Measurements from ENCODE around the gene PEAK1. TPM values are rescaled to one million over a fixed set of nuclear protein-coding genes. Genes with fewer than 3 reads are reported as not detected.

Gene PEAK1
- total RNA-seq, 1 donor from 2014 or later = 75.2 TPM

DNA sequence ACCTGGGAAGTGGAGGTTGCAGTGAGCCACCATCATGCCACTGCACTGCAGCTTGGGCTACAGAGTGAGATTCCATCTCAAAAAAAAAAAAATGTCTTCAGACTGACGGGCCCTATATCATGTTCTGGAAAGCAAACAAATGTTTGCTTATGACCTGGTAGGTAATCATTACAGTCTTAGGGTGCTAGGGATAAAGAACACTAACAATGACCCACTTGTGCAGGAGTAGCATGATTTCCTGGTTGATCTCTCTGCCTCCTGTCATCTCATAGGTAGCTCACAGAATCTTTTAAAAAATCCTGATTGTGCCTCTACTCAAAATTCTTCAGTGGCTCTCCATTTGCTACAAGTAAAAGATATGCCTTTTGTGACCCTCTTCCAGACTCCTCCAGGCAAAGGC, 274.5 kb downstream of the PEAK1 start:
- TF ChIP-seq, protein P1, sequence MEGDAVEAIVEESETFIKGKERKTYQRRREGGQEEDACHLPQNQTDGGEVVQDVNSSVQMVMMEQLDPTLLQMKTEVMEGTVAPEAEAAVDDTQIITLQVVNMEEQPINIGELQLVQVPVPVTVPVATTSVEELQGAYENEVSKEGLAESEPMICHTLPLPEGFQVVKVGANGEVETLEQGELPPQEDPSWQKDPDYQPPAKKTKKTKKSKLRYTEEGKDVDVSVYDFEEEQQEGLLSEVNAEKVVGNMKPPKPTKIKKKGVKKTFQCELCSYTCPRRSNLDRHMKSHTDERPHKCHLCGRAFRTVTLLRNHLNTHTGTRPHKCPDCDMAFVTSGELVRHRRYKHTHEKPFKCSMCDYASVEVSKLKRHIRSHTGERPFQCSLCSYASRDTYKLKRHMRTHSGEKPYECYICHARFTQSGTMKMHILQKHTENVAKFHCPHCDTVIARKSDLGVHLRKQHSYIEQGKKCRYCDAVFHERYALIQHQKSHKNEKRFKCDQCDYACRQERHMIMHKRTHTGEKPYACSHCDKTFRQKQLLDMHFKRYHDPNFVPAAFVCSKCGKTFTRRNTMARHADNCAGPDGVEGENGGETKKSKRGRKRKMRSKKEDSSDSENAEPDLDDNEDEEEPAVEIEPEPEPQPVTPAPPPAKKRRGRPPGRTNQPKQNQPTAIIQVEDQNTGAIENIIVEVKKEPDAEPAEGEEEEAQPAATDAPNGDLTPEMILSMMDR (IDR thresholded peaks at IDR 0.05; ENCODE audit: borderline replicate concordance) = no peak
- Histone ChIP-seq H3K9me3 (replicated peaks) (peaks cover 22% of the 10 kb centered on the region), H3K36me3 (peaks cover 32% of the 10 kb centered on the region), H3K4me3 (no peak overlapping the region), H3K27ac (replicated peaks) (peak overlapping the region; percentile 32), H3K27me3 (ENCODE audit: low read depth) (no peaks in the 10 kb centered on the region), H3K4me1 (peaks cover 6% of the 10 kb centered on the region)
- DNase-seq = no peak
- intact Hi-C loops (cut with micrococcal nuclease) = no loop called here

DNA sequence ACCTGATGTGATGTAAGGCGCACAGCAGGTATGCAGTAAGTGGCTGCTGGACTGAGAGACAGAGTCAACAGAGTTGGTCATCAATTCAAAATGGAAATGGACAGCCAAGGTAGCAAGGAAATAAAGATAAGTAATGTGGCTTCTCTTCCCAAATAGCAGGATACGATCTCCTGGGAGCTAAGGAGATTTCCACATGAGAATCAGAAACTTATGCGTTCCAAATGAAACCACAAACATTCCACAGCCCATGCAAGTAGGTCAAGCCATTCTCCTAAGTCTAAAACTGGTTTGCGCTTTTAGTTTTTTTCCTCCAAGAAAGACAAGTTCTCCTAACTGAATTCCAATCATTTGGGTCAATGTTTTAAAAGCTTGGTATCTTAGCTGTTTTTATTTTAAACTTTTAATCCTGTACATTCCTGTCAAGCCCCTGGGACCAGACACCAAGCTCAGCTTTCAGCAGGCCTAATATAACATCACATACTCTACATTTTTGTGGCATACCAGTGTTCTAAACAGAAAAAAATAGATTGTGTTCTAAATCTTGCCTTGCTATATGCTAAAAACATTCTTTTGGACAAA, 275.3 kb downstream of the PEAK1 start:
- Histone ChIP-seq H3K4me1 (peaks cover 6% of the 10 kb centered on the region), H3K9me3 (replicated peaks) (peaks cover 28% of the 10 kb centered on the region), H3K36me3 (peaks cover 36% of the 10 kb centered on the region), H3K27me3 (ENCODE audit: low read depth) (no peaks in the 10 kb centered on the region), H3K27ac (replicated peaks) (peak overlapping the region; percentile 60), H3K4me3 (no peak overlapping the region)
- TF ChIP-seq, protein P1 (IDR thresholded peaks at IDR 0.05; ENCODE audit: borderline replicate concordance) = no peak
- intact Hi-C loops (cut with micrococcal nuclease) = no loop called here
- DNase-seq = no peak

DNA sequence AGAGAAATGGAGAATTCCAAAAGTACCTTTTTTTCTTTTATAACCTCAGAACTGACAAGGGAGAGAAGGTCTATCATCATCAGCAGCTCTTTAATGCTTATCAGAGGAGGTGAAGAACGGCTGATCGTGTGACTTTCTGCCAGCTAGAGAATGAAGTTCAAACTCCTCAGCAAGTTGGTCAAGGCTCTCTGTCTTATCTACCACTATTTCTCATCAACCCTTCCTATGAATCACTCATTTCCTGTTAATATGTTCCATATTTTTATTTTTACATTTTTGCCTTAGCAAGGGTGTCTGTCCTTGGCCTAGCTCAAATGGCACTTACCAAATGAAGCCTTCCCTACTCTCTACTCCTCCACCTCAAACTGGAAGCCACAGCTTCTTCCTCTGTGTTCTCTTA, 275.9 kb downstream of the PEAK1 start:
- H3K4me3 ChIP-seq = no peak overlapping the region

DNA sequence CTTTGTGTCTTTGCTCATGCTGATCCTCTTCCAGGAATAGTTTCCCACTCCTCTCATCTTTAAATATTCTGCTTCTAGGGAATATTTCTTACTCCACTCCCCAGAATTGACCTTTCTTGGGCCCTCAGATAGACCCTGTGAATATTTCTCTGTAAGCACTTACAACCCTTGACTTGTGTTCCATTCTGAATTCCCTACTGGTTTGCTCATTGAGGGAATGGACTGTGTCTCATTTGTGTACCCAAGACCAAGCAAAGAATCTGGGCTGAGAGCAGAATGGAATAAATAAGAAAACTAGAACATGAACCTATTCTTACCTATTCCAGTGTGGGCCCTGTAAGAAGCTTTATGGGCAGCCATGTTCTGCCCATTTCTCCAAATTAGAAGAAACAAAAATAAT, 276.3 kb downstream of the PEAK1 start:
- Histone ChIP-seq H3K27ac (replicated peaks) (peak overlapping the region; percentile 60), H3K27me3 (ENCODE audit: low read depth) (no peaks in the 10 kb centered on the region), H3K4me1 (peaks cover 6% of the 10 kb centered on the region), H3K36me3 (peaks cover 36% of the 10 kb centered on the region), H3K4me3 (no peak overlapping the region), H3K9me3 (replicated peaks) (peaks cover 28% of the 10 kb centered on the region)
- TF ChIP-seq, protein P1 (IDR thresholded peaks at IDR 0.05; ENCODE audit: borderline replicate concordance) = no peak
- DNase-seq = no peak
- intact Hi-C loops (cut with micrococcal nuclease) = no loop called here

More for the DNA sequence above, 275.9 kb downstream of the PEAK1 start:
- Histone ChIP-seq H3K36me3 (peaks cover 36% of the 10 kb centered on the region), H3K4me1 (peaks cover 6% of the 10 kb centered on the region), H3K27ac (replicated peaks) (peak overlapping the region; percentile 60), H3K9me3 (replicated peaks) (peaks cover 28% of the 10 kb centered on the region), H3K27me3 (ENCODE audit: low read depth) (no peaks in the 10 kb centered on the region)
- TF ChIP-seq, protein P1 (IDR thresholded peaks at IDR 0.05; ENCODE audit: borderline replicate concordance) = no peak
- intact Hi-C loops (cut with micrococcal nuclease) = no loop called here
- DNase-seq = no peak

DNA sequence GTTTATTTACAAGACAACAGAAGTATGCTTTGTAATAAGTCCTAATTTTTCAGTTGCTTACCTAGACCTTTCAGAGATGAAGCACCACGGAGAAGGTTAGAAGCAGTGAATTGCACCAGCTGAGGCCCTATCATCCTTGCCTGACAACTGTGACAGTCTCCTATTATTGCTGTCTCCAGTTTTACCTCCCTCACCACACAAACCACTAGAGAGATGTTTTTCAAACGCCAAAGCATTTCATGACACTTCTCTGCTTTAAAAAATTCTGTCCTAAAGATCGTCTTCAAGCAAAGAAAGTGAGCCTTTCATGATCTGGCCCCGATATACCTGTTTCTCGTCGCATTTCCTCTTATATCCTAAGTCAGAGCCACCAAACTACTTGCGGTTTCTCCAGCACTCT, 276.7 kb downstream of the PEAK1 start:
- no peak overlapping the region for H3K4me3 ChIP-seq
- TF ChIP-seq, protein P1 (IDR thresholded peaks at IDR 0.05; ENCODE audit: borderline replicate concordance) = no peak
- H3K4me1 ChIP-seq = peaks cover 6% of the 10 kb centered on the region
- H3K9me3 ChIP-seq (replicated peaks) = peaks cover 28% of the 10 kb centered on the region
- intact Hi-C loops (cut with micrococcal nuclease) = no loop called here
- H3K27ac ChIP-seq (replicated peaks) = peak overlapping the region; percentile 60
- DNase-seq = no peak
- no peaks in the 10 kb centered on the region for H3K27me3 ChIP-seq (ENCODE audit: low read depth)
- H3K36me3 ChIP-seq = peaks cover 40% of the 10 kb centered on the region

Data from left ventricle myocardium inferior (tissue), 1 donor.